Activated CD4-positive, alpha-beta memory T cell treated with anti-CD3 and anti-CD28 coated beads, Interleukin-2, amount 10 ng/mL, durations not matched to agents 7 days and 5 days (primary cell): ENCODE measurements around the gene CAPN12. TPM values are rescaled to one million over a fixed set of nuclear protein-coding genes. Genes with fewer than 3 reads are reported as not detected.
"Not testable (repeated sequence)": the region's sequence is repeated elsewhere in the genome, so short reads cannot be mapped to it uniquely, and the experiment has no call there.

ENCODE experiments used
- CTCF ChIA-PET: fragments of 350-600 bp; sonication (Branson Sonifier 250); formaldehyde crosslinking; loops from one replicate; lab custom pipeline; 2021; ENCODE audit warnings: antibody characterized with exemption, inconsistent platforms; lab: Charles Lee
- POLR2A ChIA-PET: fragments of 350-600 bp; sonication (Branson Sonifier 250); formaldehyde crosslinking; loops from one replicate; lab custom pipeline; 2021; ENCODE audit warnings: antibody characterized with exemption; lab: Charles Lee
- DNase-seq: peaks from one replicate; pipeline ENCODE4 v3.0.0-alpha.2; 2020
- H3K27ac Mint-ChIP-seq: one replicate; pipeline ENCODE4 v1.8.0; 2021; ENCODE audit warnings: mild to moderate bottlenecking, mixed read lengths
- H3K27me3 Mint-ChIP-seq: one replicate; pipeline ENCODE4 v1.8.0; 2021; ENCODE audit warnings: mixed read lengths
- H3K36me3 Mint-ChIP-seq: one replicate; pipeline ENCODE4 v1.8.0; 2021; ENCODE audit warnings: low read depth, mixed read lengths
- H3K4me1 Mint-ChIP-seq: one replicate; pipeline ENCODE4 v1.8.0; 2021; ENCODE audit warnings: mixed read lengths
- H3K4me3 Mint-ChIP-seq: one replicate; pipeline ENCODE4 v1.8.0; 2021; ENCODE audit warnings: mild to moderate bottlenecking, mixed read lengths
- H3K9me3 Mint-ChIP-seq: one replicate; pipeline ENCODE4 v1.8.0; 2021; ENCODE audit warnings: mixed read lengths
- total RNA-seq, 2 experiments: library from RNA; stranded (reverse); gene quantifications; one replicate each; pipeline ENCODE4 v1.2.3, GENCODE V29; 2021

CAPN12 gene
- total RNA-seq, 2 experiments from 2014 or later: 22.9 to 24.9 TPM

GRCh38 chr19:38784224-38784623 lies 40.0 kb upstream of the CAPN12 start:
- Mint-ChIP-seq H3K4me1 (peaks cover 2% of the 10 kb centered on the region), H3K27ac (no peak overlapping the region), H3K4me3 (no peak overlapping the region), H3K36me3 (no peaks in the 10 kb centered on the region), H3K27me3 (peaks cover 14% of the 10 kb centered on the region), H3K9me3 (no peaks in the 10 kb centered on the region)
- CTCF ChIA-PET: interaction anchor here (0.6 to 0.9 kb wide), 2 partner anchors 15 to 23 kb away, joined by 3 to 5 read pairs; no protein-coding TSS in a partner anchor
- POLR2A ChIA-PET: interaction anchor here (1.4 kb wide), 1 partner anchor 15 kb away, joined by 6 read pairs; no protein-coding TSS in a partner anchor
- DNase-seq: no peak

DNA sequence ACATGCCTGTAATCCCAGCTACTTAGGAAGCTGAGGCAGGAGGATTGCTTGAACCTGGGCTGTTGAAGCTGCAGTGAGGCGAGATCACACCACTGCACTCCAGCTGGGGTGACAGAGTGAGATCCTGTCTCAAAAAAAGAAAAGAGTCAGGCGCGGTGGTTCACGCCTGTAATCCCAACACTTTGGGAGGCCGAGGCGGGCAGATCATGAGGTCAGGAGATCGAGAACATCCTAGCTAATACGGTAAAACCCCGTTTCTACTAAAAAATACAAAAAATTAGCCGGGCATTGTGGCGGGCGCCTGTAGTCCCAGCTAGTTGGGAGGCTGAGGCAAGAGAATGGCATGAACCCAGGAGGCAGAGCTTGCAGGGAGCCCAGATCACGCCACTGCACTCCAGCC lies 37.9 kb upstream of the CAPN12 start:
- H3K4me1 Mint-ChIP-seq, DNase-seq, H3K4me3 Mint-ChIP-seq, H3K9me3 Mint-ChIP-seq, H3K36me3 Mint-ChIP-seq, H3K27ac Mint-ChIP-seq, POLR2A ChIA-PET: not testable (repeated sequence)
- H3K27me3 Mint-ChIP-seq: peaks cover 20% of the 10 kb centered on the region
- CTCF ChIA-PET: interaction anchor here (0.7 kb wide), 1 partner anchor 140 kb away, joined by 3 read pairs; no protein-coding TSS in a partner anchor

DNA sequence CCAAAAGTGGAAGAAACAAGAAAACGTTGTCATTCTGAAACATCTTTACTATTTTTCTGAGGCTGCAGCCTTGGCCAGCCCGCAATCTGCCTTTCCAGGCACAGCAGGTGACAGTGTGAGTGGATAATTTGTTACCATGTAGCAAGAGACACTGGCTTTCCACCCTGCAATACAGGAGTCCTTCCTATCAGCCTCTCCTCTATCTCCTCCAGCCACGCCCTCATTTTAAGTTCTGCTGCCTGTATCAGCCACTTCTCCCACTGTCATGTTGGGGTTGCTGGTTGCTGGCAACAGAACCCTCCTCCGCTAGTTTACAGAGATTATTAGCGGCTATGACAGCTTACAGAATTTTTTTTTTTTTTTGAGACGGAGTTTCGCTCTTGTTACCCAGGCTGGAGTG lies 36.8 kb upstream of the CAPN12 start:
- DNase-seq: no peak
- H3K27me3 Mint-ChIP-seq: peaks cover 20% of the 10 kb centered on the region
- no peak overlapping the region for H3K4me3 Mint-ChIP-seq
- H3K27ac Mint-ChIP-seq: no peak overlapping the region
- POLR2A ChIA-PET: no interaction called here
- no peaks in the 10 kb centered on the region for H3K9me3 Mint-ChIP-seq
- H3K36me3 Mint-ChIP-seq: no peaks in the 10 kb centered on the region
- H3K4me1 Mint-ChIP-seq: peaks cover 2% of the 10 kb centered on the region
- CTCF ChIA-PET: interaction anchor here (1.4 kb wide), 1 partner anchor 12 kb away, joined by 3 read pairs; no protein-coding TSS in a partner anchor

GRCh38 chr19:38780443-38780842 lies 36.2 kb upstream of the CAPN12 start:
- H3K27me3 Mint-ChIP-seq: peaks cover 20% of the 10 kb centered on the region
- no peak for DNase-seq
- H3K4me3 Mint-ChIP-seq: no peak overlapping the region
- no peak overlapping the region for H3K27ac Mint-ChIP-seq
- ChIA-PET POLR2A (no interaction called here), CTCF (interaction anchor here (1.4 kb wide), 1 partner anchor 12 kb away, joined by 3 read pairs; no protein-coding TSS in a partner anchor)
- H3K36me3 Mint-ChIP-seq: no peaks in the 10 kb centered on the region
- no peaks in the 10 kb centered on the region for H3K9me3 Mint-ChIP-seq
- H3K4me1 Mint-ChIP-seq: peaks cover 2% of the 10 kb centered on the region

GRCh38 chr19:38778733-38779132 lies 34.5 kb upstream of the CAPN12 start:
- H3K27ac Mint-ChIP-seq: no peak overlapping the region
- CTCF ChIA-PET: interaction anchor here (1.4 kb wide), 1 partner anchor 44 kb away, joined by 3 read pairs; no protein-coding TSS in a partner anchor

GRCh38 chr19:38774181-38774950 lies 30.1 kb upstream of the CAPN12 start:
- H3K36me3 Mint-ChIP-seq: no peaks in the 10 kb centered on the region
- no peak for DNase-seq
- CTCF ChIA-PET: interaction anchor here (1.2 kb wide), 1 partner anchor 18 kb away, joined by 4 read pairs; no protein-coding TSS in a partner anchor
- peaks cover 8% of the 10 kb centered on the region for H3K4me1 Mint-ChIP-seq
- no peak overlapping the region for H3K4me3 Mint-ChIP-seq
- no peak overlapping the region for H3K27ac Mint-ChIP-seq
- POLR2A ChIA-PET: interaction anchor here (0.7 kb wide), 1 partner anchor 178 kb away, joined by 3 read pairs; no protein-coding TSS in a partner anchor
- peaks cover 7% of the 10 kb centered on the region for H3K27me3 Mint-ChIP-seq
- H3K9me3 Mint-ChIP-seq: no peaks in the 10 kb centered on the region

More at GRCh38 chr19:38778733-38779132, 34.5 kb upstream of the CAPN12 start:
- H3K27me3 Mint-ChIP-seq: peaks cover 20% of the 10 kb centered on the region
- H3K4me3 Mint-ChIP-seq: no peak overlapping the region
- DNase-seq: no peak
- no peaks in the 10 kb centered on the region for H3K9me3 Mint-ChIP-seq
- H3K36me3 Mint-ChIP-seq: no peaks in the 10 kb centered on the region
- peaks cover 3% of the 10 kb centered on the region for H3K4me1 Mint-ChIP-seq
- POLR2A ChIA-PET: no interaction called here

DNA sequence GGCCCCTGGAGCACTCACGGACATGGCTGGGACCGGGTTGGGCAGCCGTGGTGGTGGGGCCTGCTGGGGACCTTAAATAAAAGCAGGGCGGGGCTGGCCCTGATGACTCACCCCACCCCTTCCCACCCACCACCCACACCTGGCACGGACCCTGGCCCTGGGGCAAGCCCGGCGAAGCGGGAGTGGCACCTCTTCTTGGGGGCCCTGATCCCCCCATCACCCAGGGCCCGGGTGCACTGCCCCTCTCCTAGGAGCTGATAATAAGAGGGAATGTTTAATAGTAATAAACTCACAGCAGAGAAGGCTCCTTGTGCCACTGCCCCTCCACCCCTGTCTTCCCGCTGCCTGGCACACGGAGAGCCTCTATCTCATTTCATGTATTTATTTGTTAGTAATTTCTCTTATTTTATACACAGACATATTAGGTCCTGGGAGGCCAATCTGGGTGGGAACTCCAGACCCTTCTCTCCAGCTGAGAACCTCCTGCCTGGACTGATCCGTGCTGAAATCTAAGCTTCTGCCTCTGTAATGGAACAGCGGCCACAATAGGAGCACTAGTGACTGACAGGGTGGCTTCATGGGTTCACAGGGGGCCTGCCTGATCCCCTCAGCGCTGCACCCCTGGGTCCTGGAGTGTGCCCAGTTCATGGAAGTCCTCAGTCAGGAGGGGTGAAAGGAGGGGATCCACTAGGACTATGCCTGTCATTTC lies 29.3 kb upstream of the CAPN12 start, which contains the start of gene LGALS7:
TSS of gene LGALS7 (minus strand) at position 49 of the 709 bp plus-strand sequence. CDS start at position 24, 25 bp downstream.
- ChIA-PET CTCF (no interaction called here), POLR2A (interaction anchor here (0.7 kb wide), 1 partner anchor 179 kb away, joined by 3 read pairs; no protein-coding TSS in a partner anchor)
- H3K27ac Mint-ChIP-seq: no peak within 1 kb of the TSS
- peaks cover 1% of the 10 kb centered on the region for H3K27me3 Mint-ChIP-seq
- no peaks in the 10 kb centered on the region for H3K36me3 Mint-ChIP-seq
- DNase-seq: no peak
- H3K4me1 Mint-ChIP-seq: peaks cover 14% of the 10 kb centered on the region
- no peak within 1 kb of the TSS for H3K4me3 Mint-ChIP-seq
- H3K9me3 Mint-ChIP-seq: no peaks in the 10 kb centered on the region

- H3K9me3 Mint-ChIP-seq, H3K27me3 Mint-ChIP-seq, CTCF ChIA-PET, H3K36me3 Mint-ChIP-seq, DNase-seq, POLR2A ChIA-PET, H3K27ac Mint-ChIP-seq, H3K4me3 Mint-ChIP-seq: not testable (repeated sequence)
- H3K4me1 Mint-ChIP-seq: peaks cover 14% of the 10 kb centered on the region
Measured at GRCh38 chr19:38771569-38771968, 27.3 kb upstream of the CAPN12 start.

DNA sequence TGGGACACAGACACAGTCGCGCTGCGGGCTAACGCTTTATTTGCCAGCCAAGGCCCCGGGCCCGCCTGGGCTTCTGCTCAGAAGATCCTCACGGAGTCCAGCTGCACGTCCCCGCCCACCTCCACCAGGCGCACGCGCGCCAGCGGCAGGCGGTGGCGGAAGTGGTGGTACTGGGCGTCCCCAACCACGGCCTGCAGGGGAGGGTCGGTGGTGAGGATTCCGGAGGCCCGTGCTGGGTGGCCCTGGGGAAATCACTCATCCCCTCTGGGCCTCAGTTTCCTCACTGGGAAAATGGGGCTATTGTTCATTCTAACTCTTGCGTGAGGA lies 26.6 kb upstream of the CAPN12 start:
- DNase-seq, H3K36me3 Mint-ChIP-seq, H3K9me3 Mint-ChIP-seq, POLR2A ChIA-PET, H3K27ac Mint-ChIP-seq, H3K27me3 Mint-ChIP-seq, H3K4me3 Mint-ChIP-seq, CTCF ChIA-PET: not testable (repeated sequence)
- peaks cover 14% of the 10 kb centered on the region for H3K4me1 Mint-ChIP-seq

DNA sequence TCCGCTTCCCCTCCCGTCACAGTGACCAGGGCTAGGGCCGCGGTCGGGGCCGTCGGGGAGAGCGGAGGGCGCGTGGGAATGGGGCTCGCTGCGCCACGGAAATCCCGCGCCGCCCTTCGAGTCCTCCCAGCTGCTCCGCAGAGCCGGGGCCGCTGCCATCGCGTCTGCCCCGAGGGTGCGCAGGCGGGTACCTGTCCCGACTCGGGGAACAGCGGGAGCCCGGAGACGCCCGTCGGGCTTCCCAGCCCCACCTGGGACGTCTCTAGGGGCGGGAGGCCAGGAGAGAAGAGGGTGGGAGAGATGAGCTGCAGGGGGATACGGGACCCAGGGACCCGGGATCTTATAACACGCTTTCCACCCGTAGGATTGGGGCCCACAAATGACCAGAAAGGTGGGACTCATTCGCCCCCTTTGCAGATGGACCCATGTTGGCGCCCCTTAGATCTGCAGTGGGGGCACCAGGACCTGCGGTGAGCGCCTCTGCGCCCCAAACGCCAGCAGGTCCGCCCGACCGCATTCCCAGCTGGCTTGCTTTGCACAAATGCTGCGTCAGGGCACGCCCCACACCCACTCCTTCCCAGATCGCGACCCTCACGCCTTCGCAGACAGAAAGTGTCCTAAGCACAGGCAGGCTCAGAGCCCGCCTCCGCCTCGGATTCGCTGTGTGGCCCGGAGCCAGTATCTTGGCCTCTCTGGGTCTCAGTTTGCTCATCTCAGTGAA lies 26.1 kb upstream of the CAPN12 start:
- H3K36me3 Mint-ChIP-seq, H3K4me3 Mint-ChIP-seq: not testable (repeated sequence)

DNA sequence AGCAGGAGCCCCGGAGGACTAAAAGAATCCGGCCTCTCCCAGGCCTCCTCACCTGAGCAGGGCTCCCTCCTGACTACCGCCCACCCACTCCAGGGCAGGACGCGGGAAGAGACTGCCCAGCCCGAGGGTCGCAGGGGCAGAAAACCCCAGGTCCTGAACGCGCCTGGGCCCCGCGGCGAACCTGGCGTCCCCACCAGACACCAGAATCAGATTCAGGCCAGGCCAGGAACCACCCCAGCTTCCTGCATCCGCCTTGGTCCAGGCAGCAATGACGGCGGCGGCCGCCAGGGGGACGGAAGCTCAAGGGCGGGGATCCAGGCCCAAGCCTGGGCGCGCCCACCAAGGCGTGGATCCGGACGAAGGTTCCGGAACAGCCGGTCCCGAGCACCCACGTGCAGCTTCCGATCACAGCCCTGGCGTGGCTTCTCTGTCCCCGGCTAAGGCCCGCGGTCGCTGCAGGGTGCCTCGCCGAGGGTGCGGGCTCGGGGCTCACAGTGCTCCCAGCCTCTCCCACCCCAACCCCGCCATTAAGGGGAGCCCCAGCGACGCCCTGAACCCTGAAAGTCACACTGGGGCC lies 25.4 kb upstream of the CAPN12 start:
- ChIA-PET POLR2A (interaction anchor here (0.6 to 1.7 kb wide), 16 partner anchors 14 to 161 kb away, joined by 3 to 8 read pairs (median 5); partner anchors contain the start of genes ACTN4, MRPS12, NFKBIB and RINL), CTCF (interaction anchor here (0.6 to 1.7 kb wide), 26 partner anchors 8 to 367 kb away, joined by 3 to 16 read pairs (median 4); partner anchors contain the start of genes ACTN4, ECH1, EIF3K and FAM98C)
- Mint-ChIP-seq H3K4me3 (peak overlapping the region; percentile 52), H3K36me3 (no peaks in the 10 kb centered on the region), H3K27me3 (peaks cover 2% of the 10 kb centered on the region), H3K27ac (peak overlapping the region; percentile 70), H3K4me1 (peaks cover 12% of the 10 kb centered on the region), H3K9me3 (no peaks in the 10 kb centered on the region)
- peak; percentile 93 for DNase-seq

More for the DNA sequence above, 26.1 kb upstream of the CAPN12 start:
- CTCF ChIA-PET: interaction anchor here (1.0 to 1.7 kb wide), 14 partner anchors 10 to 232 kb away, joined by 3 to 16 read pairs (median 5); partner anchors contain the start of genes ACTN4, EIF3K, HNRNPL and MRPS12
- not testable (repeated sequence) for H3K27me3 Mint-ChIP-seq, DNase-seq, H3K27ac Mint-ChIP-seq, H3K9me3 Mint-ChIP-seq
- peaks cover 14% of the 10 kb centered on the region for H3K4me1 Mint-ChIP-seq
- POLR2A ChIA-PET: interaction anchor here (1.0 to 1.7 kb wide), 10 partner anchors 22 to 160 kb away, joined by 4 to 8 read pairs (median 5); partner anchors contain the start of genes ACTN4, MRPS12, RINL and SARS2
